Tibial nerve (tissue), 4 donors: ENCODE measurements around the gene OPALIN. TPM values are rescaled to one million over a fixed set of nuclear protein-coding genes. Genes with fewer than 3 reads are reported as not detected.

Experiments
- DNase-seq, 2 donors: peaks; one replicate each; pipeline ENCODE4 v3.0.0-alpha.2; 2019; ENCODE audit warnings: low spot score in 2 of 2
- H3K27ac ChIP-seq, 4 donors: fragments of 200-600 bp; sonication (generic) in 3 of 4; one replicate each; pipeline ENCODE4 v1.5.1; 2017 to 2019; ENCODE audit warnings: mild to moderate bottlenecking in 1 of 4
- H3K27me3 ChIP-seq, 2 donors: fragments of 200-600 bp; sonication (generic) in 1 of 2; one replicate each; pipeline versions ENCODE4 v1.5.1 to v1.6.0; 2017 to 2019
- H3K36me3 ChIP-seq, 3 donors: fragments of 200-600 bp; sonication (generic); one replicate each; pipeline ENCODE4 v1.5.1; 2018 to 2019
- H3K4me1 ChIP-seq, 4 donors: fragments of 200-600 bp; sonication (generic) in 3 of 4; one replicate each; pipeline ENCODE4 v1.5.1; 2017 to 2019
- H3K4me3 ChIP-seq, 4 donors: fragments of 200-600 bp; sonication (generic) in 3 of 4; one replicate each; pipeline ENCODE4 v1.5.1; 2017 to 2019; ENCODE audit warnings: mild to moderate bottlenecking in 1 of 4, moderate library complexity in 1 of 4
- H3K9me3 ChIP-seq, 4 donors: fragments of 200-600 bp; sonication (generic) in 3 of 4; one replicate each; pipeline ENCODE4 v1.5.1; 2017 to 2019
- CTCF ChIP-seq, 5 experiments: fragments of 200-600 bp in 3 of 5; fragments of 450-650 bp in 2 of 5; sonication (generic) in 3 of 5; IDR thresholded peaks; one replicate each; pipeline ENCODE4 v1.5.1; 2016 to 2019; ENCODE audit warnings: antibody characterized with exemption in 5 of 5, mild to moderate bottlenecking in 3 of 5, moderate library complexity in 2 of 5
- EP300 ChIP-seq, 2 donors: sonication (generic); formaldehyde crosslinking; IDR thresholded peaks; one replicate each; pipeline ENCODE4 v1.6.1; 2017; ENCODE audit warnings: antibody characterized with exemption in 2 of 2, mild to moderate bottlenecking in 1 of 2
- POLR2A ChIP-seq, 2 donors: fragments of 450-650 bp; IDR thresholded peaks; one replicate each; pipeline ENCODE4 v1.6.1; 2017; ENCODE audit warnings: antibody characterized with exemption in 2 of 2, mild to moderate bottlenecking in 2 of 2, moderate library complexity in 2 of 2
- WGBS, 2 donors: methylation state at CpG; one replicate each; pipeline ENCODE4 v1.1.5; 2018; 5-methylcytosine and 5-hydroxymethylcytosine counted together
- total RNA-seq, 4 donors: library from RNA; depleted of rRNA; stranded (reverse); fragments of >200 nt; gene quantifications; one replicate each; pipeline ENCODE4 v1.1.0, GENCODE V29; 2016

The OPALIN gene
- total RNA-seq, 4 donors from 2014 or later: not detected

- Histone ChIP-seq H3K27me3 (no peaks in the 10 kb centered on the region), H3K9me3 (no peaks in the 10 kb centered on the region), H3K36me3 (no peaks in the 10 kb centered on the region), H3K27ac (peak overlapping the region in 1 of 4 donors; percentile 20), H3K4me3 (peak overlapping the region; percentile 32 to 49 (median 40)), H3K4me1 (peaks cover 0 to 20% (median 0%) of the 10 kb centered on the region in 4 donors)
- DNase-seq: peak; percentile 75 to 87
- 7 to 9% methylated on average over 33 to 35 of the region's 36 CpGs for WGBS, 2 donors
- TF ChIP-seq EP300 (IDR thresholded peaks at IDR 0.05) (no peak), CTCF (IDR thresholded peaks at IDR 0.05) (peak; percentile 89 to 97 (median 94))
Measured at GRCh38 chr10:96374985-96375830, 16.4 kb upstream of the OPALIN start.

- H3K27ac ChIP-seq: no peak overlapping the region
- no peaks in the 10 kb centered on the region for H3K36me3 ChIP-seq
- H3K9me3 ChIP-seq: no peaks in the 10 kb centered on the region
- H3K4me3 ChIP-seq: peak overlapping the region in 3 of 4 donors; percentile 32 to 49 (median 47)
- TF ChIP-seq EP300 (IDR thresholded peaks at IDR 0.05): no peak
- TF ChIP-seq POLR2A (IDR thresholded peaks at IDR 0.05): no peak
- no peak for TF ChIP-seq CTCF (IDR thresholded peaks at IDR 0.05)
- peaks cover 0 to 20% (median 0%) of the 10 kb centered on the region in 4 donors for H3K4me1 ChIP-seq
- WGBS, 2 donors: 19 to 23% methylated on average over 9 of the region's 9 CpGs
- H3K27me3 ChIP-seq: no peaks in the 10 kb centered on the region
- no peak for DNase-seq
Measured at GRCh38 chr10:96374639-96374984, 15.8 kb upstream of the OPALIN start.

- Histone ChIP-seq H3K4me1 (peaks cover 0 to 20% (median 0%) of the 10 kb centered on the region in 4 donors), H3K36me3 (no peaks in the 10 kb centered on the region), H3K9me3 (no peaks in the 10 kb centered on the region), H3K4me3 (no peak overlapping the region), H3K27ac (no peak overlapping the region), H3K27me3 (no peaks in the 10 kb centered on the region)
- 78 to 89% methylated on average over 5 of the region's 5 CpGs for WGBS, 2 donors
- DNase-seq: no peak
- TF ChIP-seq CTCF (IDR thresholded peaks at IDR 0.05): no peak
- no peak for TF ChIP-seq EP300 (IDR thresholded peaks at IDR 0.05)
- no peak for TF ChIP-seq POLR2A (IDR thresholded peaks at IDR 0.05)
Measured at GRCh38 chr10:96374004-96374403, 15.2 kb upstream of the OPALIN start.

- Histone ChIP-seq H3K27me3 (no peaks in the 10 kb centered on the region), H3K36me3 (no peaks in the 10 kb centered on the region), H3K9me3 (no peaks in the 10 kb centered on the region), H3K4me3 (no peak overlapping the region), H3K27ac (no peak overlapping the region), H3K4me1 (peaks cover 0 to 13% (median 0%) of the 10 kb centered on the region in 4 donors)
- DNase-seq: no peak
- 87 to 91% methylated on average over 11 of the region's 11 CpGs for WGBS, 2 donors
- TF ChIP-seq CTCF (IDR thresholded peaks at IDR 0.05): no peak
- no peak for TF ChIP-seq EP300 (IDR thresholded peaks at IDR 0.05)
- TF ChIP-seq POLR2A (IDR thresholded peaks at IDR 0.05): no peak
Measured at GRCh38 chr10:96371356-96371755, 12.6 kb upstream of the OPALIN start.

GRCh38 chr10:96370584-96371157 lies 11.9 kb upstream of the OPALIN start:
- no peaks in the 10 kb centered on the region for H3K36me3 ChIP-seq
- 39 to 41% methylated on average over 16 of the region's 16 CpGs for WGBS, 2 donors
- H3K4me1 ChIP-seq: peaks cover 0 to 13% (median 0%) of the 10 kb centered on the region in 4 donors
- no peak overlapping the region for H3K27ac ChIP-seq
- no peaks in the 10 kb centered on the region for H3K27me3 ChIP-seq
- no peak overlapping the region for H3K4me3 ChIP-seq
- no peaks in the 10 kb centered on the region for H3K9me3 ChIP-seq
- DNase-seq: peak in 1 of 2 donors; percentile 43
- TF ChIP-seq CTCF (IDR thresholded peaks at IDR 0.05) (peak; percentile 60 to 80 (median 70)), POLR2A (IDR thresholded peaks at IDR 0.05) (no peak), EP300 (IDR thresholded peaks at IDR 0.05) (no peak)
